GM12864 (cell line): ENCODE measurements around the gene L2HGDH.

Experiments used
- DNase-seq: peaks from one replicate; pipeline ENCODE4 v3.0.0-alpha.2; 2011; ENCODE audit warnings: low read depth
- H3K4me3 ChIP-seq: 2 replicates; pipeline ENCODE4 v1.5.1; 2011; ENCODE audit warnings: mild to moderate bottlenecking, low read depth, low read length, control low read depth
- TF ChIP-seq, protein P1 (sequence below): IDR thresholded peaks from 2 replicates; pipeline ENCODE4 v1.5.1; 2011; ENCODE audit warnings: low read depth, mild to moderate bottlenecking, moderate library complexity, low read length, control low read depth, inconsistent platforms; ENCODE audit errors: missing control alignments

Gene L2HGDH

DNA sequence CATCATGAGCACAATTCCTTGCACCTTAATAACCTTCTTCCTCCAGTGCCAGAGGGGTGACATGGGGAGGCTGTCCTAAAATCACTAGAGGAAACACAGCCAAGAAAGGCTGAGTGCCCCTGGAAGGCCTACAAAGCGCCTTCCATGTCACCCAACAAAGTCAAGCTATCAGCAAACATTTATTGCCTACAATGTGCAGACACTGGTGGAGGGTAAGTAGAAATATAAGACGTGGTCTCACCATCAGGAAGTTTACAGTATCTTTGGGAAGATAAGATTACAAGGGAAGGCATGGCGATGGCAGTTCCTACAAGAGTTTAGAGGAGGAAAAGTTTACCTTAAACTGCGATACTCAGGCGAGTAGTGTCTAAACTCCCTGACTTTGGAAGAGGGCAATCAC lies 28.0 kb upstream of the L2HGDH start:
- no peak for DNase-seq

DNA sequence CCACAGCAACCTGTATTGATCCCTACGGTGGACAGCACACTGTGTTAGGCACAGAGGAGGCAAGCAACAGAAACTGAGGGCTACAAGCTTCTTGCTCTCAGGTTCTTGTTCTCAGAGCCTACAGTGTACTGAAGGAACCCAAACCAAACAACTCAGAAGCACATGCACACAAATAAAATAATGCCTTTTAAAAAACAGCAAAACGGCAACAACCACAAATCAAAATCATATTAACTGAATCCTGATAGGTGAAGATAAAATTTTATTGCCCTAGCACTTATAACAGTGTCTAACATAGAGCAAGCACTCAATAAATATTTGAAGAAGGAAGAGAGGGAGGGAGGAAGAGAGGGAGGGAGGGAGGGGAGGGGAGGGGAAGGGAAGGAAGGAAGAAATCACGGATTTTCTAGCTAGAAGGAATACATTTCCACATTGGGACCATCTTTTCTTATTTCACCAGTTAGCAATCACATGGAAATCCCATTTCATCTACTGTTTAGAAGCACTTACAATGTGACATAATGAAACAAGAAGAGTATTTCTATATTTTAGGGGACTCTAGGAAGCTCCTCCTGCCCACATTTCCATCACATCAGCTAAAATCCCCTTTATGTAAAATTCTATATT lies 27.3 kb upstream of the L2HGDH start:
- TF ChIP-seq, protein P1, sequence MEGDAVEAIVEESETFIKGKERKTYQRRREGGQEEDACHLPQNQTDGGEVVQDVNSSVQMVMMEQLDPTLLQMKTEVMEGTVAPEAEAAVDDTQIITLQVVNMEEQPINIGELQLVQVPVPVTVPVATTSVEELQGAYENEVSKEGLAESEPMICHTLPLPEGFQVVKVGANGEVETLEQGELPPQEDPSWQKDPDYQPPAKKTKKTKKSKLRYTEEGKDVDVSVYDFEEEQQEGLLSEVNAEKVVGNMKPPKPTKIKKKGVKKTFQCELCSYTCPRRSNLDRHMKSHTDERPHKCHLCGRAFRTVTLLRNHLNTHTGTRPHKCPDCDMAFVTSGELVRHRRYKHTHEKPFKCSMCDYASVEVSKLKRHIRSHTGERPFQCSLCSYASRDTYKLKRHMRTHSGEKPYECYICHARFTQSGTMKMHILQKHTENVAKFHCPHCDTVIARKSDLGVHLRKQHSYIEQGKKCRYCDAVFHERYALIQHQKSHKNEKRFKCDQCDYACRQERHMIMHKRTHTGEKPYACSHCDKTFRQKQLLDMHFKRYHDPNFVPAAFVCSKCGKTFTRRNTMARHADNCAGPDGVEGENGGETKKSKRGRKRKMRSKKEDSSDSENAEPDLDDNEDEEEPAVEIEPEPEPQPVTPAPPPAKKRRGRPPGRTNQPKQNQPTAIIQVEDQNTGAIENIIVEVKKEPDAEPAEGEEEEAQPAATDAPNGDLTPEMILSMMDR = no peak
- H3K4me3 ChIP-seq = no peak overlapping the region
- DNase-seq = no peak

More for the DNA sequence above, 28.0 kb upstream of the L2HGDH start:
- TF ChIP-seq, protein P1 = no peak
- no peak overlapping the region for H3K4me3 ChIP-seq

DNA sequence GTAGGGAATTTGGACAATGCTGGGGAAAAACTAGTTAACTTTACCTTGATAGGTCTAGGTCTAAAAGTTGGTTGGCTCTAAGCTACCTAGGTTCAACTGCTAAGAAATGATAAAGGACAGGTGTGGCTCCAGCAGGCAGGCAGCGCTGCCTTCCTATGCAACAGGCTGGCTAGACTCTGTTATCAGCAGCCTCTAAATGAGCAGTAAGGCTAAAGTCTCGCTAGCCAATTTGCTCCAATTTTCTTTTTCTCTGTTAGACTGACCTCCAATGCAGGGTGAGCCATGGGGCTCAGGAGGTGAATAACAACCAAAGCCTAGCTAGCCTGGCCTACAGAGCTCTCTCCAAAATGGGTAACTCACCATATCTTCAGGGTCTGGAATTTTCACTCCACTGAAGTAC lies 26.6 kb upstream of the L2HGDH start:
- no peak for DNase-seq
- TF ChIP-seq, protein P1 = no peak
- H3K4me3 ChIP-seq = no peak overlapping the region

DNA sequence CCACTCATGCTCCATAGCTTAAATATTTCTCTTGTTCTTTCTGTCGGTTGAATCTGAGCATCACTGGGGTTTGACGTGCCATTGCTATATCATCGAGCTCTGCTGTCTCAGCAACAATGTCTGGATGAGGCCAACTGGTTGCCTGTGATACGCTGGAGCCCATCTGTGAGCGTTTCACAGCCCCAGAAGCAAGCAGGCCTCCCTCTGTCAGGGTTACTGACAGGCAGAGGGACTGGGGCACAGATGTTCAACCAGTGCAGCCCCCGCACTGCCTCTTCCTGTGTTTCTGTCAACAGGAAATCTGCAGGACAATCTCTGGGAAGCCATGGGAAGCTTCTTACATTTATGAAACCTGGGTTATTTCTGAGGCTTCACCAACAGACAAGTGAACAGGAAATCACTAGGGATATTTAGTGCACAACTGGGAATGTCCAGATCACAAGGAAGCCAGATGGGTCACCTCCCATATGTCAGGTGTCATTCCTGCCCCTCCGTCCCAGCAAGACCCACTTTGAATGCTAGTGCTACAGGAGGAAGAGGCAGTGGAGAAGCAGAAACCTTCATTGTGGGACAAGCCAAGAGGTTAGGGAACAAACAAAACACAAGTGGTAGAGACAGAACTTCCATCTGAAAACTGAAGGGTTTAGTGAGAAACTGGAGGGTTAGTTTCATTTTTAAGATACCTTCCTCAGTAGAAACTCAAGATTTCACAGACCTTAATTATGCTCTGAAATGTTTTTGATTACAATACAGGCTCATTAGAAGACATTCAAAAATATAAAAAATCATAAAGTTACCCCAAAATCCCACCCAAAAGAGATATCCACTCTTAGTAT lies 24.2 kb upstream of the L2HGDH start:
- no peak for DNase-seq
- H3K4me3 ChIP-seq = no peak overlapping the region
- TF ChIP-seq, protein P1 = no peak

DNA sequence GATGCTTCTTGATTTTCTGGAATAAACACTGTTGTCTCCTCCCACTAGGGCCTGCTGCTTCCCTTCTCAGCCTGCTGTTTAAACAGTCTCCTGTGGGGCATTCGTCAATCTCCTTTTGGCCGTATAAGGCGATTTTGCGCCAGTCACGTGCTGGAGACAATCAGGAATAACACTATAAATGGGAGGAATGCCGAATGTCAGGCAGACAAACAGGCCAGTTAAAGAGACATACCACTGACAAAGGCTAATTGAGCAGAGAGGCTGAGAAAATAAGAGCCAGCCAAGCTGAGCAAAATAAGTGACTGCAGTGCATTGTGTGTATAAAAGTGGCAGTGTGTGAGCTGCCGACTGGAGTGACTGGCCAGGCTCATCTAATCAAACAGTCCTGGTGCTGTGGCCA lies 23.4 kb upstream of the L2HGDH start:
- no peak overlapping the region for H3K4me3 ChIP-seq
- TF ChIP-seq, protein P1 = no peak
- no peak for DNase-seq

DNA sequence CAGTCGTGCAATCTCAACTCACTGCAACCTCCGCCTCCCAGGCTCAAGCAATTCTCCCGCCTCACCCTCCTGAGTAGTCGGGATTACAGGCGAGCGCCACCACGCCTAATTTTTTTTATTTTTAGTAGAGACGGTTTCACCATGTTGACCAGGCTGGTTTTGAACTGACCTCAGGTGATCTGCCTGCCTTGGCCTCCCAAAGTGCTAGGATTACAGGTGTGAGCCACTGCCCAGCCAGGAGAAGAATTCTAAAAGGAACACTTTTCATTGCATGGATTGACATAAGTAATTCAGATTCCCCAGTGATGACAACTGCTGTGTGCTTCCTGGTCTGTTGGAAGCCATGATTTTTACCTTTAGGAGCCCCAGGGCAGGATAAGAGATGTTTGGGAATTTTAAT lies 22.2 kb upstream of the L2HGDH start:
- no peak for DNase-seq
- H3K4me3 ChIP-seq = no peak overlapping the region
- TF ChIP-seq, protein P1 = no peak
